Stimulated activated naive CD8-positive, alpha-beta T cell treated with anti-CD3 and anti-CD28 coated beads, Interleukin-15, Interleukin-2, amounts not matched to agents 100 U/mL and 50 U/mL, for 24 hours (primary cell): ENCODE measurements around the gene LRRFIP1.

Experiments used
- ATAC-seq: fragments of 150-1000 bp; cut with Tn5 transposase; one replicate; pipeline ENCODE4 v1.10.0; 2021
- DNase-seq: peaks from one replicate; pipeline ENCODE4 v3.0.0; 2021

The LRRFIP1 gene

GRCh38 chr2:237726401-237726830 lies 99.0 kb downstream of the LRRFIP1 start:
- no peak for DNase-seq
- ATAC-seq = no peak

- DNase-seq = no peak
- no peak for ATAC-seq
Observed at GRCh38 chr2:237727363-237727762, 100.0 kb downstream of the LRRFIP1 start.

- ATAC-seq (no peak), DNase-seq (no peak)
Observed at GRCh38 chr2:237729681-237730475, 102.5 kb downstream of the LRRFIP1 start.

GRCh38 chr2:237731663-237732062 lies 104.3 kb downstream of the LRRFIP1 start:
- ATAC-seq = peak; percentile 99
- DNase-seq = peak; percentile 55

- DNase-seq (no peak), ATAC-seq (no peak)
Observed at GRCh38 chr2:237732070-237732469, 104.7 kb downstream of the LRRFIP1 start.

- DNase-seq (no peak), ATAC-seq (no peak)
Observed at GRCh38 chr2:237732790-237733381, 105.5 kb downstream of the LRRFIP1 start.

GRCh38 chr2:237733677-237734300 lies 106.4 kb downstream of the LRRFIP1 start:
- ATAC-seq = no peak

GRCh38 chr2:237734905-237735623 lies 107.7 kb downstream of the LRRFIP1 start:
- DNase-seq (no peak), ATAC-seq (no peak)

More at GRCh38 chr2:237733677-237734300, 106.4 kb downstream of the LRRFIP1 start:
- DNase-seq = no peak

- DNase-seq (no peak), ATAC-seq (no peak)
Observed at GRCh38 chr2:237735798-237736197, 108.4 kb downstream of the LRRFIP1 start.

- ATAC-seq (no peak), DNase-seq (no peak)
Observed at GRCh38 chr2:237736783-237737182, 109.4 kb downstream of the LRRFIP1 start.

- ATAC-seq (no peak), DNase-seq (no peak)
Observed at GRCh38 chr2:237737196-237737865, 109.9 kb downstream of the LRRFIP1 start.

- ATAC-seq = no peak
Observed at GRCh38 chr2:237738255-237738654, 110.9 kb downstream of the LRRFIP1 start.

GRCh38 chr2:237739101-237739500 lies 111.7 kb downstream of the LRRFIP1 start:
- DNase-seq (no peak), ATAC-seq (no peak)

More at GRCh38 chr2:237738255-237738654, 110.9 kb downstream of the LRRFIP1 start:
- DNase-seq = no peak

GRCh38 chr2:237742191-237742590 lies 114.8 kb downstream of the LRRFIP1 start:
- DNase-seq = no peak
- ATAC-seq = no peak

GRCh38 chr2:237742614-237743013 lies 115.2 kb downstream of the LRRFIP1 start:
- ATAC-seq = no peak
- DNase-seq = no peak

- DNase-seq (no peak), ATAC-seq (no peak)
Observed at GRCh38 chr2:237743024-237743423, 115.6 kb downstream of the LRRFIP1 start.

- DNase-seq (no peak), ATAC-seq (no peak)
Observed at GRCh38 chr2:237743561-237744269, 116.3 kb downstream of the LRRFIP1 start.

GRCh38 chr2:237744270-237744612 lies 116.9 kb downstream of the LRRFIP1 start:
- no peak for DNase-seq
- no peak for ATAC-seq

- DNase-seq = peak; percentile 82
- ATAC-seq = peak; percentile 68
Observed at GRCh38 chr2:237744613-237745249, 117.3 kb downstream of the LRRFIP1 start.

- ATAC-seq (no peak), DNase-seq (no peak)
Observed at GRCh38 chr2:237745250-237745613, 117.8 kb downstream of the LRRFIP1 start.
